Measurements from ENCODE around the gene RETREG3. TPM values are rescaled to one million over a fixed set of nuclear protein-coding genes. Genes with fewer than 3 reads are reported as not detected.

The RETREG3 gene
- total RNA-seq, 1 donor from 2014 or later, result 47.5 TPM

DNA sequence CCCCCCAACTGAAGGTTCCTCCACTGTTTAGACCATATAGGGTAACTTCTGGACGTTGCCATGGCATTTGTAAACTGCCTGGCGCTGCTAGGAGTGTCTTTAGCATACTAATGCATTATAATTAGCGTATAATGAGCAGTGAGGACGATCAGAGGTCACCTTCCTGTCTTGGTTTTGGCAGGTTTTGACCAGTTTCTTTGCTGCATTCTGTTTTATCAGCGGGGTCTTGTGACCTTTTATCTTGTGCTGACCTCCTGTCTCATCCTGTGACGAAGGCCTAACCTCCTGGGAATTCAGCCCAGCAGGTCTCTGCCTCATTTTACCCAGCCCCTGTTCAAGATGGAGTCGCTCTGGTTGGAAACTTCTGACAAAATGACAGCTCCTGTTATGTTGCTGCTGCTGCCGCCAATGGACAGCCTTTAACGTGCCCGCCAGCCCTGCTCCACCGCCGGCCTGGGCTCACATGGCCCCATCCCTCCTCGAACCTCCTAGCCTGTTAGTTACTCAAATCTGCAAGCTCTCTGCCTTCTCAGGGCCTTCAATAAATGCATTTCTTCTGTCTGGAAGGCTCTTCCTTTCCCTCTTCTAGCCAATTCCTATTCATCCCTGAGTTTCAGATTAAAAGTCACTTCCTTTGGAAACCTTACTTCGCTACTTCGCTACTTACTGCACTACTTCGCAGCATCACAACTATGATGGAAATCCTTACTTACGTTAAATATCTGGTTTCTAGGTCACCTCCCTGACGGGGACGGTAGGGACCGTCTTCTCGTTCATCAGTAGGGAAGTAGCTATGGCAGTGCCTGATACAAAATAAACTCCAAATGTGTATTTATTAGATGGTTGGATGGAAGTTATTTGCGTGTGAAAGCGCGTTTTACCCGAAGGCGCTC is 73.8 kb downstream of the RETREG3 start:
- H3K4me1 ChIP-seq (ENCODE audit: control insufficient read depth in 3 of 3, insufficient read depth in 3 of 3, low read length in 3 of 3), result peaks cover 25 to 31% (median 26%) of the 10 kb centered on the region in 3 donors
- peak overlapping the region; percentile 92 for H3K27ac ChIP-seq (ENCODE audit: low read depth, low read length)
- no peaks in the 10 kb centered on the region for H3K9me3 ChIP-seq (ENCODE audit: control insufficient read depth in 3 of 3, low read length in 3 of 3)
- H3K4me3 ChIP-seq (ENCODE audit: low read length in 3 of 3), result peak overlapping the region; percentile 70 to 81 (median 81)
- peaks cover 9 to 14% (median 12%) of the 10 kb centered on the region in 3 donors for H3K36me3 ChIP-seq (ENCODE audit: control insufficient read depth in 3 of 3, insufficient read depth in 3 of 3, low read length in 3 of 3)
- H3K27me3 ChIP-seq (ENCODE audit: control insufficient read depth in 3 of 3, insufficient read depth in 3 of 3, low read length in 3 of 3), result no peaks in the 10 kb centered on the region
- peak overlapping the region; percentile 66 to 90 (median 69) for H3K9ac ChIP-seq (ENCODE audit: low read depth in 1 of 3, low read length in 3 of 3)

DNA sequence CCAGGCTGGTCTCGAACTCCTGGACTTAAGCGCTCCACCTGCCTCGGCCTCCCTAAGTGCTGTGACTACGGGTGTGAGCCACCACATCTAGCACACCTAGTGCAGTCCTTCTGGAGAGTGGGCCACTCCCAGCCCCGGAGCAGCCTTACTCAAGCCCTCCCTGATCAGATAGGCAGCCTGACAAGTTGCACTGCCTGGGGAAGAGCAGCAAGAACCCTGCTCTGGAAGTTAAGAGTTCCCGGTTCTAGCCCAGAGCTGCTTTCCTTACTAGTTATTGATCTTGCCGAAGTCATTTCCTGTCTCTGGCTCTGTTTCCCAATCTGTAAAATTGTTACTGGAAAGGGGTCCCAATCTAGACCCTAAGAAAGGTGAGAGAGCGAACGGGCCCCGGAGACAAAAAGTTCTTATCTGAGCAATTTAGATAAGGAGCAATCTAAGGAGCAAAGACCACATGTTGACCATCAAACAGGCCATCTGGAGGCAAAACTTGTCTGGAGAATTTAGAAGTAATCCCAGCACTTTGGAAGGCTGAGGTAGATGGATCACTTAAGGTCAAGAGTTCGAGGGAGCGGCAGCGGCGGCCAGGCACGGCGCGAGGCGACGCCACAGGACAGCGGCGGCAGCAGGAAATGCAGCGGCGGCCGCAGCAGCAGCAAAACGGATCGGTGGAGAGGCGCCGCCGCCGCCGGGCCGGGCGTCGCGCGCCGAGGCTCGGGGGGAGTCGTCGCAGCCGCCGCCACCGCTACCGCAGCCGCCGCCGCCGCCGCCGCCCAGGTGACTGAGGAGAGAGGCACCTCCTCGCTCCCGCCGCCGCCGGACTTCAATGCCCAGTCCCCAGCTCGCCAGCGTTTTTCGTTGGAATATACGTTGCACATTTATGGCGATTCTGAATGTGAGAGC is 77.5 kb downstream of the RETREG3 start:
- Histone ChIP-seq H3K36me3 (ENCODE audit: control insufficient read depth in 3 of 3, insufficient read depth in 3 of 3, low read length in 3 of 3) (no peaks in the 10 kb centered on the region), H3K9me3 (ENCODE audit: control insufficient read depth in 3 of 3, low read length in 3 of 3) (no peaks in the 10 kb centered on the region), H3K27ac (ENCODE audit: low read depth, low read length) (peak overlapping the region; percentile 48), H3K4me1 (ENCODE audit: control insufficient read depth in 3 of 3, insufficient read depth in 3 of 3, low read length in 3 of 3) (peaks cover 26 to 28% (median 27%) of the 10 kb centered on the region in 3 donors), H3K4me3 (ENCODE audit: low read length in 3 of 3) (peak overlapping the region; percentile 71 to 80 (median 75)), H3K27me3 (ENCODE audit: control insufficient read depth in 3 of 3, insufficient read depth in 3 of 3, low read length in 3 of 3) (no peaks in the 10 kb centered on the region), H3K9ac (ENCODE audit: low read depth in 1 of 3, low read length in 3 of 3) (peak overlapping the region; percentile 38 to 83 (median 74))

DNA sequence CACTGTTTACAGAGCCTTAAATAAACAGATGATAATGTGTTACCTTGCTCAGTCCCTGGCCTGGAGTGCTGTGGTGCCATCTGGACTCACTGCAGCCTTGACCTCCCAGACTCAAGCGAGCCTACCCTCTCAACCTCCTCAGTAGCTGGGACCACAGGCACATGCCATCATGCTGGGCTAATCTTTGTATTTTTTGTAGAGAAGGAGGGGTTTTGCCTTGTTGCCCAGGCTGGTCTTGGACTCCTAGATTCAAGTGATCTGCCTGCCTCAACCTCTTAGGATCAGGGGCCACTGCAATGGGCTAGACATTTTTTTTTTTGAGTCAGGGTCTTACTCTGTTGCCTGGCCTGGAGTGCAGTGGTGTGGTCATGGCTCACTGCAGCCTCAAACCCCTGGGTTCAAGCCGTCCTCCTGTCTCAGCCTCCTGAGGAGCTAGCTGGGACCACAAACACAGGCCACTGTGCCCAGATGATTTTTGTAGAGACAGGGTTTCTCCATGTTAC is 78.2 kb downstream of the RETREG3 start:
- Histone ChIP-seq H3K27me3 (ENCODE audit: control insufficient read depth in 3 of 3, insufficient read depth in 3 of 3, low read length in 3 of 3) (no peaks in the 10 kb centered on the region), H3K9me3 (ENCODE audit: control insufficient read depth in 3 of 3, low read length in 3 of 3) (no peaks in the 10 kb centered on the region), H3K27ac (ENCODE audit: low read depth, low read length) (peak overlapping the region; percentile 48), H3K4me3 (ENCODE audit: low read length in 3 of 3) (no peak overlapping the region), H3K36me3 (ENCODE audit: control insufficient read depth in 3 of 3, insufficient read depth in 3 of 3, low read length in 3 of 3) (no peaks in the 10 kb centered on the region), H3K9ac (ENCODE audit: low read depth in 1 of 3, low read length in 3 of 3) (peak overlapping the region in 1 of 3 donors; percentile 40), H3K4me1 (ENCODE audit: control insufficient read depth in 3 of 3, insufficient read depth in 3 of 3, low read length in 3 of 3) (peaks cover 26 to 30% (median 27%) of the 10 kb centered on the region in 3 donors)

Other genes starting within 250 kb of the RETREG3 start
- 44.9 TPM for gene STAT3, start 220.9 kb downstream of the RETREG3 start, total RNA-seq
- 238 TPM for gene CAVIN1, start 186.1 kb downstream of the RETREG3 start, total RNA-seq
- 66.8 TPM for gene ATP6V0A1, start 150.5 kb downstream of the RETREG3 start, total RNA-seq
- 14.1 TPM for gene NAGLU, start 73.1 kb downstream of the RETREG3 start, total RNA-seq
- gene HSD17B1, start 56.5 kb downstream of the RETREG3 start, total RNA-seq, result 1.6 TPM
- gene COASY, start 47.2 kb downstream of the RETREG3 start, total RNA-seq, result 6.3 TPM
- 21.9 TPM for gene MLX, start 42.3 kb downstream of the RETREG3 start, total RNA-seq
- gene PSMC3IP, start 31.6 kb downstream of the RETREG3 start, total RNA-seq, result 2.1 TPM
- 13.0 TPM for gene TUBG1, start 309 bp upstream of the RETREG3 start, total RNA-seq
- 1.6 TPM for gene TUBG2, start 49.9 kb upstream of the RETREG3 start, total RNA-seq
- 20.4 TPM for gene PLEKHH3, start 67.6 kb upstream of the RETREG3 start, total RNA-seq
- gene CCR10, start 72.5 kb upstream of the RETREG3 start, total RNA-seq, result 0.52 TPM
- 8.9 TPM for gene CNTNAP1, start 73.2 kb upstream of the RETREG3 start, total RNA-seq
- 13.0 TPM for gene EZH1, start 135.7 kb upstream of the RETREG3 start, total RNA-seq
- 16.2 TPM for gene RAMP2, start 151.9 kb upstream of the RETREG3 start, total RNA-seq
- 38.6 TPM for gene VPS25, start 164.1 kb upstream of the RETREG3 start, total RNA-seq
- not detected for gene WNK4, start 171.2 kb upstream of the RETREG3 start, total RNA-seq
- gene COA3, start 189.3 kb upstream of the RETREG3 start, total RNA-seq, result 99.2 TPM
- 1.0 TPM for gene CNTD1, start 189.5 kb upstream of the RETREG3 start, total RNA-seq
- 44.9 TPM for gene BECN1, start 214.9 kb upstream of the RETREG3 start, total RNA-seq
- gene PSME3, start 224.0 kb upstream of the RETREG3 start, total RNA-seq, result 31.8 TPM
- 0.52 TPM for gene AOC2, start 235.2 kb upstream of the RETREG3 start, total RNA-seq
- gene AOC3, start 241.8 kb upstream of the RETREG3 start, total RNA-seq, result 16.2 TPM

Measured in skeletal muscle tissue (tissue), 4 donors.